B cell (primary cell): ENCODE measurements around the gene AKAP6.

Source experiments
- EZH2 ChIP-seq: IDR thresholded peaks from 2 replicates; pipeline ENCODE4 v1.6.1; 2012; ENCODE audit warnings: borderline replicate concordance, low read depth, mild to moderate bottlenecking, moderate library complexity, low read length; ENCODE audit not compliant: insufficient read depth, poor library complexity, severe bottlenecking
- TF ChIP-seq, protein P1 (sequence below): fragments of 200-600 bp; IDR thresholded peaks from one replicate; pipeline ENCODE4 v1.8.0; 2022; ENCODE audit warnings: antibody characterized with exemption, mild to moderate bottlenecking

- TF ChIP-seq EZH2 = no peak
- TF ChIP-seq, protein P1, sequence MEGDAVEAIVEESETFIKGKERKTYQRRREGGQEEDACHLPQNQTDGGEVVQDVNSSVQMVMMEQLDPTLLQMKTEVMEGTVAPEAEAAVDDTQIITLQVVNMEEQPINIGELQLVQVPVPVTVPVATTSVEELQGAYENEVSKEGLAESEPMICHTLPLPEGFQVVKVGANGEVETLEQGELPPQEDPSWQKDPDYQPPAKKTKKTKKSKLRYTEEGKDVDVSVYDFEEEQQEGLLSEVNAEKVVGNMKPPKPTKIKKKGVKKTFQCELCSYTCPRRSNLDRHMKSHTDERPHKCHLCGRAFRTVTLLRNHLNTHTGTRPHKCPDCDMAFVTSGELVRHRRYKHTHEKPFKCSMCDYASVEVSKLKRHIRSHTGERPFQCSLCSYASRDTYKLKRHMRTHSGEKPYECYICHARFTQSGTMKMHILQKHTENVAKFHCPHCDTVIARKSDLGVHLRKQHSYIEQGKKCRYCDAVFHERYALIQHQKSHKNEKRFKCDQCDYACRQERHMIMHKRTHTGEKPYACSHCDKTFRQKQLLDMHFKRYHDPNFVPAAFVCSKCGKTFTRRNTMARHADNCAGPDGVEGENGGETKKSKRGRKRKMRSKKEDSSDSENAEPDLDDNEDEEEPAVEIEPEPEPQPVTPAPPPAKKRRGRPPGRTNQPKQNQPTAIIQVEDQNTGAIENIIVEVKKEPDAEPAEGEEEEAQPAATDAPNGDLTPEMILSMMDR = no peak
Observed at GRCh38 chr14:32679927-32680612, 351.0 kb downstream of the AKAP6 start.
